GM12878 (cell line): ENCODE measurements around the gene C12orf43. TPM values are rescaled to one million over a fixed set of nuclear protein-coding genes. Genes with fewer than 3 reads are reported as not detected.

ENCODE experiments used
- ATAC-seq: fragments of 200-7000 bp; cut with Tn5 transposase; 3 replicates; pipeline ENCODE4 v1.9.1; 2020; ENCODE audit warnings: mild to moderate bottlenecking, moderate library complexity
- BruUV-seq: library from RNA; stranded (reverse); fragments of 400-500 nt; replicated peaks from 2 replicates; lab custom pipeline; 2021; lab: Mats Ljungman, UMichigan
- CTCF ChIA-PET: fragments of 300-600 bp; sonication (Branson Sonifier 250); formaldehyde crosslinking; extraction: SDS; loops from one replicate; lab custom pipeline; 2021; ENCODE audit warnings: inconsistent platforms; lab: Yijun Ruan, JAX
- POLR2A ChIA-PET: fragments of 350-600 bp; formaldehyde crosslinking; extraction: SDS; loops from one replicate; lab custom pipeline; 2021; ENCODE audit warnings: inconsistent platforms; lab: Charles Lee
- RAD21 ChIA-PET: fragments of 300-600 bp; sonication (Branson Sonifier 250); formaldehyde crosslinking; loops from one replicate; lab custom pipeline; 2023; ENCODE audit warnings: antibody characterized with exemption; ENCODE audit not compliant: unreplicated experiment; lab: Charles Lee
- SMC1A ChIA-PET: fragments of 300-600 bp; sonication (Branson Sonifier 250); formaldehyde crosslinking; loops from one replicate; lab custom pipeline; 2023; ENCODE audit not compliant: unreplicated experiment, uncharacterized antibody; lab: Charles Lee
- DNase-seq: peaks from one replicate; pipeline ENCODE4 v3.0.0-alpha.2; 2011; ENCODE audit warnings: low read depth, low spot score
- FAIRE-seq: peaks from 3 replicates; lab custom pipeline; 2011; peaks lifted over from hg19 to GRCh38; lab: Jason Lieb, UNC
- H2AFZ ChIP-seq: 2 replicates; pipeline ENCODE4 v1.6.0; 2011; ENCODE audit warnings: low read depth, low read length, control low read depth; ENCODE audit not compliant: control insufficient read depth
- H3K27ac ChIP-seq: 2 replicates; pipeline ENCODE4 v1.5.1; 2011; ENCODE audit warnings: control low read depth; ENCODE audit not compliant: control insufficient read depth, insufficient read depth
- H3K27me3 ChIP-seq, 2 experiments: replicated peaks in 1 of 2; 2 replicates each; pipeline versions ENCODE4 v1.6.0 to v1.6.1; 2011; ENCODE audit warnings: low read length in 1 of 2; ENCODE audit not compliant: control insufficient read depth in 2 of 2, insufficient read depth in 2 of 2
- H3K36me3 ChIP-seq, 2 experiments: 2 replicates each; pipeline ENCODE4 v1.5.1; 2011; ENCODE audit warnings: low read length in 1 of 2; ENCODE audit not compliant: control insufficient read depth in 2 of 2, insufficient read depth in 2 of 2
- H3K4me1 ChIP-seq: 2 replicates; pipeline ENCODE4 v1.6.1; 2011; ENCODE audit warnings: mild to moderate bottlenecking, low read length, moderate library complexity, mixed read lengths; ENCODE audit not compliant: control insufficient read depth, insufficient read depth
- H3K4me2 ChIP-seq: 2 replicates; pipeline ENCODE4 v1.6.0; 2011; ENCODE audit warnings: control low read depth; ENCODE audit not compliant: control insufficient read depth, insufficient read depth
- H3K4me3 ChIP-seq: fragments of 200-600 bp; sonication (generic); 2 replicates; pipeline ENCODE4 v1.5.1; 2016
- H3K79me2 ChIP-seq: 2 replicates; pipeline ENCODE4 v1.6.0; 2011; ENCODE audit warnings: low read length; ENCODE audit not compliant: control insufficient read depth, insufficient read depth
- H3K9ac ChIP-seq: 2 replicates; pipeline ENCODE4 v1.8.0; 2011; ENCODE audit warnings: low read length, control low read depth, mixed read lengths; ENCODE audit not compliant: control insufficient read depth, insufficient read depth
- H3K9me3 ChIP-seq: replicated peaks from 3 replicates; pipeline ENCODE4 v1.5.1; 2011; ENCODE audit warnings: mild to moderate bottlenecking, low read length; ENCODE audit not compliant: control insufficient read depth, insufficient read depth
- H4K20me1 ChIP-seq: 2 replicates; pipeline ENCODE4 v1.6.0; 2011; ENCODE audit not compliant: control insufficient read depth, insufficient read depth
- ASH2L ChIP-seq: fragments of 300-600, 200-600 bp; sonication (generic); IDR thresholded peaks from 2 replicates; pipeline ENCODE4 v1.6.1; 2017; ENCODE audit warnings: low read depth, mild to moderate bottlenecking, borderline replicate concordance
- BACH1 ChIP-seq: fragments of 450-650 bp; IDR thresholded peaks from 2 replicates; pipeline ENCODE4 v1.6.1; 2017; ENCODE audit warnings: mild to moderate bottlenecking, borderline replicate concordance
- BHLHE40 ChIP-seq, 2 experiments: fragments of 450-650 bp in 1 of 2; IDR thresholded peaks; 2 replicates each; pipeline ENCODE4 v1.6.1; 2011 to 2017; ENCODE audit warnings: low read depth in 2 of 2, borderline replicate concordance in 1 of 2, improper control_type of control experiment in 1 of 2, low read length in 1 of 2, mild to moderate bottlenecking in 1 of 2
- CHD2 ChIP-seq: IDR thresholded peaks from 2 replicates; pipeline ENCODE4 v1.6.1; 2011; ENCODE audit warnings: low read depth, low read length, improper control_type of control experiment, borderline replicate concordance
- EZH2 ChIP-seq: IDR thresholded peaks from 2 replicates; pipeline ENCODE4 v1.6.1; 2012; ENCODE audit warnings: low read depth, mild to moderate bottlenecking, control low read depth, inconsistent platforms, low read length, borderline replicate concordance; ENCODE audit not compliant: control insufficient read depth
- HCFC1 ChIP-seq: fragments of 150-350 bp; IDR thresholded peaks from 2 replicates; pipeline ENCODE4 v1.6.1; 2014; ENCODE audit warnings: low read length
- IRF4 ChIP-seq: IDR thresholded peaks from 2 replicates; pipeline ENCODE4 v1.6.1; 2011; ENCODE audit warnings: low read depth, low read length
- KDM1A ChIP-seq: fragments of 200-600 bp; sonication (generic); IDR thresholded peaks from 2 replicates; pipeline ENCODE4 v1.6.1; 2016; ENCODE audit warnings: borderline replicate concordance
- LARP7 ChIP-seq: fragments of 450-650 bp; IDR thresholded peaks from 2 replicates; pipeline ENCODE4 v1.6.1; 2017; ENCODE audit warnings: mild to moderate bottlenecking
- MXI1 ChIP-seq: fragments of 150-350 bp; IDR thresholded peaks from 2 replicates; pipeline ENCODE4 v1.6.1; 2011; ENCODE audit warnings: low read depth, mild to moderate bottlenecking, inconsistent platforms, low read length, improper control_type of control experiment
- NR2F1 ChIP-seq: fragments of 450-650 bp; conservative IDR thresholded peaks from 2 replicates; pipeline ENCODE4 v1.6.1; 2017; ENCODE audit warnings: mild to moderate bottlenecking
- RUNX3 ChIP-seq: IDR thresholded peaks from 2 replicates; pipeline ENCODE4 v1.6.1; 2012; ENCODE audit warnings: low read length, inconsistent platforms
- SMAD5 ChIP-seq: IDR thresholded peaks from 2 replicates; pipeline ENCODE4 v1.6.1; 2016; ENCODE audit warnings: antibody characterized with exemption, low read depth
- SPI1 ChIP-seq: IDR thresholded peaks from 2 replicates; pipeline ENCODE4 v1.6.1; 2011; ENCODE audit warnings: low read depth, mild to moderate bottlenecking, low read length, moderate library complexity, borderline replicate concordance; ENCODE audit not compliant: insufficient read depth
- TCF7 ChIP-seq: IDR thresholded peaks from 2 replicates; pipeline ENCODE4 v1.6.1; 2014; ENCODE audit warnings: antibody characterized with exemption, borderline replicate concordance
- ZBED1 ChIP-seq: IDR thresholded peaks from 2 replicates; pipeline ENCODE4 v1.6.1; 2016; ENCODE audit warnings: borderline replicate concordance
- ZZZ3 ChIP-seq: IDR thresholded peaks from 2 replicates; pipeline ENCODE4 v1.6.1; 2011; ENCODE audit warnings: low read depth; ENCODE audit not compliant: control insufficient read depth, insufficient read length
- WGBS: methylation state at CpG from one replicate; pipeline ENCODE4 v1.1.6; 2016; ENCODE audit warnings: low lambda C conversion rate; ENCODE audit not compliant: insufficient replicate concordance, insufficient coverage; ENCODE audit errors: missing lambda C conversion rate; 5-methylcytosine and 5-hydroxymethylcytosine counted together
- in situ Hi-C: fragments of 300-500 bp; cut with MboI; formaldehyde crosslinking; loops from 9 replicates; pipeline ENCODE4 v1.14.3; 2018; ENCODE audit warnings: mixed read lengths
- intact Hi-C: fragments of 100-400 bp; cut with micrococcal nuclease; formaldehyde crosslinking; loops from one replicate; pipeline ENCODE4 v1.14.2; 2022; ENCODE audit not compliant: unreplicated experiment
- polyA plus RNA-seq, 11 experiments: library from polyadenylated mRNA; depleted of rRNA in 4 of 11; unstranded in 6 of 11; stranded (reverse) in 5 of 11; fragments of >200 nt; fragmentation: Nextera tagmentation in 4 of 11; fragmentation: Illumina TruSeq in 1 of 11; extraction: Ambion mirVana in 4 of 11; extraction: Trizol in 1 of 11; gene quantifications; 1 replicate in 1 of 11; 2 replicates in 10 of 11; pipeline versions ENCODE4 v1.2.1 to v1.2.3, GENCODE V29; 2011 to 2016; ENCODE audit warnings: inconsistent platforms in 2 of 11, missing spikeins in 2 of 11, low read depth in 1 of 11
- total RNA-seq, 4 experiments: library from RNA; depleted of rRNA in 3 of 4; stranded (reverse); fragments of >200 nt in 3 of 4; fragmentation: Illumina TruSeq in 1 of 4; extraction: Trizol in 1 of 4; gene quantifications; 2 replicates each; pipeline versions ENCODE4 v1.2.1 to v1.2.3, GENCODE V29; 2013 to 2021
- TF ChIP-seq, protein P1 (sequence below): IDR thresholded peaks from 2 replicates; pipeline ENCODE4 v1.6.1; 2012; ENCODE audit warnings: low read length, inconsistent platforms
- TF ChIP-seq, protein P2 (sequence below): fragments of 150-350 bp; IDR thresholded peaks from 2 replicates; pipeline ENCODE4 v1.6.1; 2016; ENCODE audit warnings: low read depth, low read length

Gene C12orf43
- total and polyA plus RNA-seq, 10 of the 15 experiments (the other 5 are each of a cell fraction or from before 2014, with no cell fraction given), result 7.5 to 30.8 (median 21.3) TPM

DNA sequence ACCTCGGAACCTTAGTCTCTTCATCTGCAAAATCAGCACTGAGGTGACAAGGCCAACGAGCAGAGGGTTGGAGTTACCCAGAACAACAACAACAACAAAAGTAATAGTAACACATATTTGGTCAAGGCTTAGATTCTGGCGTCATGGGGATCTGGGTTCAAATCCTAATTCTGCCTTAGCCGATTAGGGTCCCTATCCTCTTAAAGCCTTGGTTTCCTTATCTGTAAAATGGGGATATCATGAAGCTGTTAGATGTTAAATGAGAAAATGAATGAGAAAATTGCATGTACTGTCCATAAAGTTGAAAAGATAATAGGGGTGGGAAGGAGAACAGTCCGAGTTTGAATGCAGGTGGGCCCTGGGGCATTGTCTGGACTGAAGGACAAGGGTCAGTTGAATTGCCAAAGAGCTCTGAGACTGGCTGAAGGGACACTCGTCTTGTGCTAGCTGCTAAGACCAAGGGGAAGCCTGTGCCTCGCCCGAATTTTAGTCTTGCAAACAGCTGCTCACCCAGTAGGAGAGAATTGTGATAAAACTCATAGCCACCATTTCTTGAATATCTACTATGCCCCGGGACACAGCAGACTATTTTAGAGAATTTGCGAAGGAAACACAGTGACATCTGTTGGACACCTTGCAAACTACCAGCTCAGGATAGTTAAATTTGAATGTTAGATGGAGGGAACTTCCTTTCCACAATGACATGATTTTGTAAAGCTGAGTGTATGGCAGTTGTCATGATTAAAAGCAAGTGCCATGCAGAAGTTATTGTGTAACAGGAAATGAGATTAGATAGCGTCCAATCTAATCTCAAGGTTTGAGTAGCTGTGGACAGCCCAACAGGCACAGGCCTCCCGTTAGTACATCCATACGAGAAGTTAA is 44.7 kb downstream of the C12orf43 start:
- SMC1A ChIA-PET, result interaction anchor here (0.6 to 5.2 kb wide), 72 partner anchors 9 to 394 kb away, joined by 3 to 67 read pairs (median 4); partner anchors contain the start of genes ACADS, MLEC and POP5
- Histone ChIP-seq H3K4me1 (no peaks in the 10 kb centered on the region), H3K4me2 (no peak overlapping the region), H3K36me3 (no peaks in the 10 kb centered on the region), H3K27me3 (no peaks in the 10 kb centered on the region), H2AFZ (peak overlapping the region; percentile 65; the same call in 1 of the 2 replicates), H3K9ac (no peak overlapping the region), H4K20me1 (no peaks in the 10 kb centered on the region), H3K27ac (no peak overlapping the region), H3K79me2 (no peaks in the 10 kb centered on the region), H3K9me3 (no peaks in the 10 kb centered on the region), H3K4me3 (no peak overlapping the region)
- DNase-seq (peak; percentile 57), FAIRE-seq (peak; percentile 98), ATAC-seq (peak; percentile 95)
- WGBS, result 33% methylated on average over 13 of the region's 13 CpGs
- BruUV-seq, result no TSS peak
- CTCF ChIA-PET, result interaction anchor here (0.6 to 4.0 kb wide), 81 partner anchors 9 to 472 kb away, joined by 3 to 73 read pairs (median 4); partner anchors contain the start of genes ACADS, C12orf43, MLEC and POP5
- in situ Hi-C loops (loop anchor here (5.0 kb wide), 1 partner anchor 324 kb away; no protein-coding TSS in a partner anchor), intact Hi-C loops (loop anchor here (1.0 to 5.0 kb wide), 6 partner anchors 114 to 388 kb away; partner anchors contain the start of gene UNC119B)
- POLR2A ChIA-PET, result interaction anchor here (0.5 to 1.2 kb wide), 4 partner anchors 23 to 284 kb away, joined by 3 to 7 read pairs (median 6); partner anchors contain the start of gene MLEC
- RAD21 ChIA-PET, result interaction anchor here (0.5 to 2.7 kb wide), 63 partner anchors 8 to 534 kb away, joined by 3 to 53 read pairs (median 5); partner anchors contain the start of genes ACADS, CABP1, CAMKK2 and COX6A1
- no peak for TF ChIP-seq BACH1
- no peak for TF ChIP-seq ZBED1
- TF ChIP-seq BHLHE40 (IDR thresholded peaks at IDR 0.05; ENCODE audit: borderline replicate concordance in 1 of 2, low read depth in 2 of 2, low read length in 1 of 2), result 0 out of 4 replicates have a peak, but pooled peaks of 1 of the 2 experiments have one; percentile 4
- TF ChIP-seq, protein P1, sequence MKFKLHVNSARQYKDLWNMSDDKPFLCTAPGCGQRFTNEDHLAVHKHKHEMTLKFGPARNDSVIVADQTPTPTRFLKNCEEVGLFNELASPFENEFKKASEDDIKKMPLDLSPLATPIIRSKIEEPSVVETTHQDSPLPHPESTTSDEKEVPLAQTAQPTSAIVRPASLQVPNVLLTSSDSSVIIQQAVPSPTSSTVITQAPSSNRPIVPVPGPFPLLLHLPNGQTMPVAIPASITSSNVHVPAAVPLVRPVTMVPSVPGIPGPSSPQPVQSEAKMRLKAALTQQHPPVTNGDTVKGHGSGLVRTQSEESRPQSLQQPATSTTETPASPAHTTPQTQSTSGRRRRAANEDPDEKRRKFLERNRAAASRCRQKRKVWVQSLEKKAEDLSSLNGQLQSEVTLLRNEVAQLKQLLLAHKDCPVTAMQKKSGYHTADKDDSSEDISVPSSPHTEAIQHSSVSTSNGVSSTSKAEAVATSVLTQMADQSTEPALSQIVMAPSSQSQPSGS, result no peak
- TF ChIP-seq RUNX3, result no peak
- 0 out of 2 replicates have a peak, but pooled peaks have one; percentile 2 for TF ChIP-seq SPI1
- TF ChIP-seq LARP7, result no peak
- no peak for TF ChIP-seq ZZZ3
- no peak for TF ChIP-seq EZH2
- no peak for TF ChIP-seq ASH2L
- no peak for TF ChIP-seq SMAD5
- no peak for TF ChIP-seq NR2F1
- TF ChIP-seq MXI1, result no peak
- TF ChIP-seq KDM1A, result no peak
- TF ChIP-seq, protein P2, sequence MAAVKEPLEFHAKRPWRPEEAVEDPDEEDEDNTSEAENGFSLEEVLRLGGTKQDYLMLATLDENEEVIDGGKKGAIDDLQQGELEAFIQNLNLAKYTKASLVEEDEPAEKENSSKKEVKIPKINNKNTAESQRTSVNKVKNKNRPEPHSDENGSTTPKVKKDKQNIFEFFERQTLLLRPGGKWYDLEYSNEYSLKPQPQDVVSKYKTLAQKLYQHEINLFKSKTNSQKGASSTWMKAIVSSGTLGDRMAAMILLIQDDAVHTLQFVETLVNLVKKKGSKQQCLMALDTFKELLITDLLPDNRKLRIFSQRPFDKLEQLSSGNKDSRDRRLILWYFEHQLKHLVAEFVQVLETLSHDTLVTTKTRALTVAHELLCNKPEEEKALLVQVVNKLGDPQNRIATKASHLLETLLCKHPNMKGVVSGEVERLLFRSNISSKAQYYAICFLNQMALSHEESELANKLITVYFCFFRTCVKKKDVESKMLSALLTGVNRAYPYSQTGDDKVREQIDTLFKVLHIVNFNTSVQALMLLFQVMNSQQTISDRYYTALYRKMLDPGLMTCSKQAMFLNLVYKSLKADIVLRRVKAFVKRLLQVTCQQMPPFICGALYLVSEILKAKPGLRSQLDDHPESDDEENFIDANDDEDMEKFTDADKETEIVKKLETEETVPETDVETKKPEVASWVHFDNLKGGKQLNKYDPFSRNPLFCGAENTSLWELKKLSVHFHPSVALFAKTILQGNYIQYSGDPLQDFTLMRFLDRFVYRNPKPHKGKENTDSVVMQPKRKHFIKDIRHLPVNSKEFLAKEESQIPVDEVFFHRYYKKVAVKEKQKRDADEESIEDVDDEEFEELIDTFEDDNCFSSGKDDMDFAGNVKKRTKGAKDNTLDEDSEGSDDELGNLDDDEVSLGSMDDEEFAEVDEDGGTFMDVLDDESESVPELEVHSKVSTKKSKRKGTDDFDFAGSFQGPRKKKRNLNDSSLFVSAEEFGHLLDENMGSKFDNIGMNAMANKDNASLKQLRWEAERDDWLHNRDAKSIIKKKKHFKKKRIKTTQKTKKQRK, result no peak
- TF ChIP-seq TCF7, result no peak
- TF ChIP-seq IRF4, result no peak
- TF ChIP-seq HCFC1, result no peak
- no peak for TF ChIP-seq CHD2
